ENCODE results near the gene RANBP17. TPM values are rescaled to one million over a fixed set of nuclear protein-coding genes. Genes with fewer than 3 reads are reported as not detected.
"Not testable (repeated sequence)": the region's sequence is repeated elsewhere in the genome, so short reads cannot be mapped to it uniquely, and the experiment has no call there.

The RANBP17 gene
- total RNA-seq, 1 experiment from 2014 or later: 14.5 TPM

- no peak overlapping the region for H3K27ac ChIP-seq
- H3K79me2 ChIP-seq (ENCODE audit: low read depth): no peaks in the 10 kb centered on the region
- no peaks in the 10 kb centered on the region for H3K4me1 ChIP-seq (replicated peaks; ENCODE audit: insufficient read depth)
- POLR2A ChIA-PET (ENCODE audit: unreplicated experiment): no interaction called here
- H2AFZ ChIP-seq: no peak overlapping the region
- no TSS peak for BruUV-seq (replicated peaks)
- H3K9me3 ChIP-seq (ENCODE audit: insufficient read depth, low read depth): no peaks in the 10 kb centered on the region
- no peaks in the 10 kb centered on the region for H3K9me2 ChIP-seq (ENCODE audit: insufficient read depth)
- DNase-seq: no peak
- H3K27me3 ChIP-seq (ENCODE audit: insufficient read depth, low read depth): no peaks in the 10 kb centered on the region
- intact Hi-C loops (cut with micrococcal nuclease; ENCODE audit: unreplicated experiment): no loop called here
- no peaks in the 10 kb centered on the region for H4K20me1 ChIP-seq (ENCODE audit: insufficient read depth)
- CTCF ChIA-PET: no interaction called here
- no peaks in the 10 kb centered on the region for H3K36me3 ChIP-seq (ENCODE audit: low read depth)
- no peak overlapping the region for H3K4me2 ChIP-seq
- no peaks in the 10 kb centered on the region for H3F3A ChIP-seq (ENCODE audit: insufficient read depth, low read depth)
- no peak for TF ChIP-seq EZH2 (IDR thresholded peaks at IDR 0.05; ENCODE audit: low read depth)
- TF ChIP-seq CTCF (conservative IDR thresholded peaks at IDR 0.05): no peak
- H3K4me3 ChIP-seq: no peak overlapping the region
These were observed 170.7 kb downstream of the RANBP17 start for GRCh38 chr5:171032435-171032973.

DNA sequence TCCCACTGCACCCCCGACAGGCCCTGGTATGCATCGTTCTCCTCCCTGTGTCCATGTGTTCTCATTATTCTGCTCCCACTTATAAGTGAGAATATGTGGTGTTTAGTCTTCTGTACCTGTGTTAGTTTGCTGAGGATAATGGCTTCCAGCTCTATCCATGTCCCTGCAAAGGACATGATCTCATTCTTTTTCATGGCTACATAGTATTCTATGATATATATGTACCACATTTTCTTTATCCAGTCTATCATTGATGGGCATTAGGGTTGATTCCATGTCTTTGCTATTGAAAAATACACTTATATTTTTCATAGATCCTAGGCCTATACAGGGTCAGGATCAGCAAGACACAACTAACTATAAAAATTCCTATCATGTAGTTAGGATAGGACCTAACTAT lies 180.1 kb downstream of the RANBP17 start:
- H3K79me2 ChIP-seq (ENCODE audit: low read depth); H3K4me1 ChIP-seq (replicated peaks; ENCODE audit: insufficient read depth); POLR2A ChIA-PET (ENCODE audit: unreplicated experiment); H3K9me2 ChIP-seq (ENCODE audit: insufficient read depth); H4K20me1 ChIP-seq (ENCODE audit: insufficient read depth); H3K27me3 ChIP-seq (ENCODE audit: insufficient read depth, low read depth); intact Hi-C loops (cut with micrococcal nuclease; ENCODE audit: unreplicated experiment); BruUV-seq (replicated peaks); CTCF ChIA-PET; H3K4me3 ChIP-seq; H3K4me2 ChIP-seq; DNase-seq; H3K36me3 ChIP-seq (ENCODE audit: low read depth); H3K9me3 ChIP-seq (ENCODE audit: insufficient read depth, low read depth); H3F3A ChIP-seq (ENCODE audit: insufficient read depth, low read depth); H3K27ac ChIP-seq; H2AFZ ChIP-seq: not testable (repeated sequence)

DNA sequence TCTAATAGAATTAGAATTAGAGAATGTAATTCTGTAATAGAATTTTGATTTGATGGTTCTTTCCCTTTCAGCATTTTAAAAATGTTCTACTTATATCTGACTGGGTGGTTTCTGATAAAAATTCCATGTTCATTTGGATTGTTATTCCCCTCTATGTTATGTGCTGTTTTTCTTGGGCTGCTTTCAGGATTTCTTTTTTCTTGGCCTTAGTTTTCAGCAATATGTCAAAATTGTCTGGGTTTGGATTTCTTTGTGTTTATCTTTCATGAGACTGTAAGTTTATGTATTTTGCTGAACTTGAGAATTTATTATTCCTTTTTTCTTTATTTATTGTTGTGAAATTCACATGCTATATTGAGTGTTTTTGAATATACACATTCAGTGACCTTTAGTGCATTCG lies 189.1 kb downstream of the RANBP17 start:
- no peaks in the 10 kb centered on the region for H3K9me3 ChIP-seq (ENCODE audit: insufficient read depth, low read depth)
- no peak overlapping the region for H2AFZ ChIP-seq
- H3K4me3 ChIP-seq: no peak overlapping the region
- H3K4me1 ChIP-seq (replicated peaks; ENCODE audit: insufficient read depth): no peaks in the 10 kb centered on the region
- no peaks in the 10 kb centered on the region for H3K36me3 ChIP-seq (ENCODE audit: low read depth)
- no peak overlapping the region for H3K4me2 ChIP-seq
- intact Hi-C loops (cut with micrococcal nuclease; ENCODE audit: unreplicated experiment): no loop called here
- H4K20me1 ChIP-seq (ENCODE audit: insufficient read depth): no peaks in the 10 kb centered on the region
- POLR2A ChIA-PET (ENCODE audit: unreplicated experiment): no interaction called here
- DNase-seq: no peak
- H3K27me3 ChIP-seq (ENCODE audit: insufficient read depth, low read depth): no peaks in the 10 kb centered on the region
- H3K9me2 ChIP-seq (ENCODE audit: insufficient read depth): peaks cover 3% of the 10 kb centered on the region; the same call in 1 of the 2 replicates
- H3F3A ChIP-seq (ENCODE audit: insufficient read depth, low read depth): no peaks in the 10 kb centered on the region
- BruUV-seq (replicated peaks): no TSS peak
- CTCF ChIA-PET: no interaction called here
- no peak overlapping the region for H3K27ac ChIP-seq
- H3K79me2 ChIP-seq (ENCODE audit: low read depth): no peaks in the 10 kb centered on the region
- TF ChIP-seq CTCF (conservative IDR thresholded peaks at IDR 0.05) (no peak), EZH2 (IDR thresholded peaks at IDR 0.05; ENCODE audit: low read depth) (no peak)

GRCh38 chr5:171055875-171056454 lies 194.1 kb downstream of the RANBP17 start:
- no peak overlapping the region for H3K4me2 ChIP-seq
- H3K4me3 ChIP-seq: no peak overlapping the region
- H3K79me2 ChIP-seq (ENCODE audit: low read depth): no peaks in the 10 kb centered on the region
- no peak overlapping the region for H3K27ac ChIP-seq
- ChIA-PET POLR2A (ENCODE audit: unreplicated experiment) (no interaction called here), CTCF (no interaction called here)
- H3K27me3 ChIP-seq (ENCODE audit: insufficient read depth, low read depth): no peaks in the 10 kb centered on the region
- H3K9me3 ChIP-seq (ENCODE audit: insufficient read depth, low read depth): no peaks in the 10 kb centered on the region
- no peaks in the 10 kb centered on the region for H3K4me1 ChIP-seq (replicated peaks; ENCODE audit: insufficient read depth)
- H3K36me3 ChIP-seq (ENCODE audit: low read depth): no peaks in the 10 kb centered on the region
- intact Hi-C loops (cut with micrococcal nuclease; ENCODE audit: unreplicated experiment): no loop called here
- no peaks in the 10 kb centered on the region for H3F3A ChIP-seq (ENCODE audit: insufficient read depth, low read depth)
- no peaks in the 10 kb centered on the region for H4K20me1 ChIP-seq (ENCODE audit: insufficient read depth)
- no TSS peak for BruUV-seq (replicated peaks)
- peaks cover 3% of the 10 kb centered on the region; the same call in 1 of the 2 replicates for H3K9me2 ChIP-seq (ENCODE audit: insufficient read depth)
- TF ChIP-seq EZH2 (IDR thresholded peaks at IDR 0.05; ENCODE audit: low read depth) (no peak), CTCF (conservative IDR thresholded peaks at IDR 0.05) (no peak)
- no peak for DNase-seq
- H2AFZ ChIP-seq: no peak overlapping the region

Measured in PC-9 (cell line).